ENCODE data around the gene MYADM.
"Not testable (repeated sequence)": the region's sequence is repeated elsewhere in the genome, so short reads cannot be mapped to it uniquely, and the experiment has no call there.

MYADM gene

DNA sequence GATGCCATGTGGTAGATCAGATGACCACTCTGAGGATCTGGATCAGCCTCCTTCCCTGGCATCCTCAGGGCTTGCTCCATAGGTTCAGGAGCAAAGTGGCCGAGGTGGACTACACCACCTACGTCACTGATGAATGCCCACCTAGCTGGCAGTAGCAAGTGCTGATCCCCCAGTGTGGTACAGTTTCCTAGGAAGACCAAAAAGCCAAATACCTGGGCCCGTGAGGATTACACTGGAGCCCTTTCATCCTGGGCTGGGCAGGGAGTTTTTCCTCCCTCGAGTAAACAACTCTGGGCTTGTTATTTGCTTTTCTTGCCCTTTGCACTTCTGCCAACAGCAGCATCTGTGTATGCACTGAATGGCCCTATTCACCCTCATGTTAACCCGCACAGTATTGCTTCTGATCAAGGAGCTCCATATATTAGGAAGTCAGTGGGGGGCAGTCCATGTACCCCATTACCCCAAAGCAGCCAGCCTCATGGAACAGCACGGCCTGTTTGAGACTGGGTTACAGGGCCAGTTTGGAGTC is 3.3 kb upstream of the MYADM start:
- peaks cover 46% of the 10 kb centered on the region for H3K27me3 Mint-ChIP-seq
- H3K4me1 Mint-ChIP-seq = peaks cover 22% of the 10 kb centered on the region
- no peaks in the 10 kb centered on the region for H3K36me3 Mint-ChIP-seq
- no peak for ATAC-seq
- H3K9me3 Mint-ChIP-seq = no peaks in the 10 kb centered on the region
- H3K4me3 Mint-ChIP-seq = no peak overlapping the region
- no peak overlapping the region for H3K27ac Mint-ChIP-seq

DNA sequence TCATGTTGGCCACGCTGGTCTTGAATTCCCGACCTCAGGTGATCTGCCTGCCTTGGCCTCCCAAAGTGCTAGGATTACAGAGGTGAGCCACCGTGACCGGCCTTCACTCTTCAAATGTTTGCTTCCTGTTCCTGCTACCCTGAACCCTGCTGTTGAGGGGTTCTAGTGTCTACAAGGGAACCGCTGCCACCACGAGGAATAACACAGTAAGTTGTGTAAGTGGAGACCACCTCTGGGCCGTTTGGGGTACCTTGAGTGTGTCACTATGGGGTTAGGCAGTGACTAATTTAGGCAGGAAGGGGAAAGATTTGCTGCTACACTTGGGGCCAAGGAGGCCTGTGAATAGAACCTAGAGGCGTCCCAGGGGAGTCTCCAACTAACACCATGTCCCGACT is 2.2 kb upstream of the MYADM start:
- H3K27ac Mint-ChIP-seq = no peak overlapping the region
- peaks cover 25% of the 10 kb centered on the region for H3K4me1 Mint-ChIP-seq
- H3K9me3 Mint-ChIP-seq = no peaks in the 10 kb centered on the region

DNA sequence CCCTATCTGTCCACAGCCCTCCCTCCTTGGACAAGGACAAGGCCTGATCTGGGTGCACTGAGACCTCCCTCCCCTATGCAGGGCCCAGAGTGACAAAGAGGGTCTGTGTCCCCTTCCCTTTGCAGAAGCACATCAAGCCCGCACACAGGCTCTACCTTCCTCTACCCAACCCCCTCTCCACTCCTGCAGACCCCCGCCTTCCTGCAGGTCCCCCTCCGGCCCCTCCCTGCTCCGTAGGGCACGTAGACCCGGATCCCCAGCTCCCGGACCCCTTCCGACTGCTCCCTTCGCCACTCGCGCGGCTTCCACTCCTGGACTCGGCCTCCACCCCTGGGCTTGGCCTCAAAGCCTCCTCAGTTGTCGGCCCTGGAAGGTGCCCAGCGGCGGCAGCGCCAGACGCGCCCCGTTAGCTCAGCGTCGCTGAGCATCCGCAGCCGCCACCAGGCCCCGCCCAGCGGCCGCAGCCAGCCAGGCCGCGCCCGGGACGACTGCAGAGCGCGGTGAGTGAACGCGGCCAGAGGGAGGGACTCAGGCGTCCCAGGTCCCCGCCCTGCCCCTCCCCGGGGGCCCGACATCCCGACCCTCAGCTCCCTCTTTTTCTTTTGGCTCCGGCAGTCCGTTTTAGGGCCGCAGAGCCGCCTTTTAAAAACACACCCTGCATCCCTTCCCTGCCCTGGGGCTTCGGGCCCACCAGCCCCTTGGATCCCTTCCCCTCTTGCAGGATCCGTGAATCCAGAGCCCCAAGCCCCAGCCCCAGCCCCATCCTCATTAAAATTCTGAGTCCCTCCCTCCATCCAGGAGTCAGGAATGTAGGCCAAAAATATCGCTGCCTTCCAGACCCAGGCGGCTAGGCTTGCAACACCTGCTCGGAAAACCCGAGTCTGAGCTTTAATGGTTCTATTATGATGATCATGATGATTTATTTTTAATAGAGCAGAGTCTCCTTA is 1.5 kb upstream of the MYADM start:
- H3K27ac Mint-ChIP-seq = peak overlapping the region; percentile 79
- H3K9me3 Mint-ChIP-seq = no peaks in the 10 kb centered on the region

More for the DNA sequence above, 2.2 kb upstream of the MYADM start:
- Mint-ChIP-seq H3K4me3 (no peak overlapping the region), H3K27me3 (peaks cover 46% of the 10 kb centered on the region), H3K36me3 (no peaks in the 10 kb centered on the region)
- no peak for ATAC-seq

DNA sequence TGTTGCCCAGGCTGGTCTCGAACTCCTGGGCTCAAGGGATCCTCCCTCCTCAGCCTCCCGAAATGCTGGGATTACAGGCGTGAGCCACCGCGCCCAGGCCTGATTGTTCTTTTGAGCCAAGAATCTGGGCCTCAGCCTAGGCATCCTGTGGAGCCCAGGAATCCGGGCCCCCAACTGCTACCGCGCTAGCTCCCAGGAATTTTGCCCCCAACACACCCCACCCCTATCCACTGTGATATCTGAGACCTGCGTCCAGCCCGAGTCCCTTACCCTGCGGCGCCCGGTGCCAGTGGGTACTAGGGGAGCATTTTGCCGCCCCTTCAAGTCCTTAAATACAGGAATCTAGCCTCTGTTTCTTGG is 838 bp upstream of the MYADM start:
- Mint-ChIP-seq H3K27ac (peak overlapping the region; percentile 79), H3K27me3 (peaks cover 46% of the 10 kb centered on the region), H3K9me3 (no peaks in the 10 kb centered on the region), H3K4me3 (no peak overlapping the region), H3K36me3 (peaks cover 5% of the 10 kb centered on the region), H3K4me1 (peaks cover 38% of the 10 kb centered on the region)
- ATAC-seq = no peak

More for the DNA sequence above, 1.5 kb upstream of the MYADM start:
- ATAC-seq = no peak
- H3K36me3 Mint-ChIP-seq = no peaks in the 10 kb centered on the region
- peaks cover 46% of the 10 kb centered on the region for H3K27me3 Mint-ChIP-seq
- H3K4me1 Mint-ChIP-seq = peaks cover 32% of the 10 kb centered on the region
- peak overlapping the region; percentile 70 for H3K4me3 Mint-ChIP-seq

DNA sequence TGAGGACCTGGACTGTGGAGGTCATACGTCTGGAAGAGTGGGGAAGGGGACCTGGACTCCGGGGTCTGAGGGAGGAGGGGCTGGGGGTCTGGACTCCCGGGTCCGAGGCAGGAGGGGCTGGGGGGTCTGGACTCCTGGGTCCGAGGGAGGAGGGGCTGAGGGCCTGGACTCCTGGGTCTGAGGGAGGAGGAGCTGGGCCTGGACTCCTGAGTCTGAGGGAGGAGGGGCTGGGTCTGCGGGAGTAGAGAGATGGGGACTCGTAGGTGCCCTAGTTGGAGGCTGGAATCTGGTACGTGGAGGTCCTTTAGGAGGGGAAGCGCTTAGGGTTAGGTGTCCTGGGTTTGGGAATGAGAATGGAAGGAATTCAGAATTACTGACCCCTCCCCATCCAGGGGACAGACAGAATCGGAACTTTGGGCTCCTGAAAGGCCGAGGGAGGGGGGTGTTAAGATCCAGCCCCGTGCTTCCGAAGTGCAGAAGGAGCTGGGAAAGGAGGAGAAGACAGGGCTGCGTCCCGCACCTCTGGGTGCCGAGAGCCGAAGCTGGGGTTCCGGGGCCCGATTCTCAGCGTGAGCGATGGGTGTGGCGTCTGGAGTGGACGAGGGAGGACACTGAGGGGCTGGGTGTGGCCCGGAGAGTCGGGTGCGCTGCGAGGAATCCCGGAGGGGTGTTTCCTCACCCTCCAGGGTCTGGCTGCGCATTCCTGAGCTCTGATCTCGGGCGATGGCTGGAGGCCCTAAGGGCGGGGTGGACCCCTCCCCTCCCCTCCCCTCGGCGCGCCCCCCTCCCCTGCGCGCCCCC is 608 bp downstream of the MYADM start:
- no peak for ATAC-seq
- peaks cover 38% of the 10 kb centered on the region for H3K4me1 Mint-ChIP-seq
- peak overlapping the region; percentile 85 for H3K4me3 Mint-ChIP-seq
- peaks cover 46% of the 10 kb centered on the region for H3K27me3 Mint-ChIP-seq
- H3K36me3 Mint-ChIP-seq = peaks cover 5% of the 10 kb centered on the region
- no peaks in the 10 kb centered on the region for H3K9me3 Mint-ChIP-seq
- peak overlapping the region; percentile 79 for H3K27ac Mint-ChIP-seq

DNA sequence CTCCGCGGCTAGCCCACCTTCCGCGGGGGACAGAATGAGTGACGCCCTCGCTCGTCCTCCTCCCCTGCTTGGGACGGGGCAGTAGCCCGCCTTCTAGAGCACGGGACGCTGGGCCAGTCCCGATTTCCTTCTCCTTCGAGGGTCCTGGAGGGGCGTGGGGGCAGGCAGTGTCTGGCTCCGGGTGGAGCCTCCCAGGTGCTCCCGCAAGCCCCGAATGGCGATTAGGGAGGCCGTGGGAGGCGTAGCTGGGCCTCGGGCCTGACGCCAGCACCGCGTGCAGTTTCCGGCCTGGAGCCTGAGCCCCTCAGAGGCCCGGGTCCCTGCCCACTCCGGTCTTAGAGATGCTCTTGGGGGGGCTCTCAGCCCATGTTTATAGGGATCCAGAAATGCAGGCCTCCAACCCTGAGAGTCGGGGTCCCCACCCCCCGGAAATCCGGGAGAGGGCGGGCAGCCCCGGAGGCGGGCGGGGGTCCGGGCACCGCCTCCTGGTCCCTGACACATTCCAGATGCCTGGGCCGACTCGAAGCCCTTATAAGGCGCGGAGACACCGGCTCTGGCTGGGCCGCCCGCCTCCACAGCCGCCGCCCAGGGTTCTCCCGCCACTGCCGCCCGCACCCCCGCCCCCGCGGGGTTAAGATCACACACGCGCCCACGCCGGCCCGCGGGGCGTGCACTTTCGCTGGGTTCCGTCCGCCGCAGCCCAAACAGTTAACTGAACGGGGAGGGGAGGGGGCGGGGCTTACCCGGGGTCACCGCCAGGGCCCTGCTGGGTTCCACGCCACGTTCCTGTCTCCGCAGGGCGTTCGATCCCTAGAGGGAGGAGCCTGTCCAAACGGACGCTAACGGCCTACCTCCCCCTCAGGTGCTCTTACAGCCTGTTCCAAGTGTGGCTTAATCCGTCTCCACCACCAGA is 1.5 kb downstream of the MYADM start:
- peaks cover 43% of the 10 kb centered on the region for H3K4me1 Mint-ChIP-seq
- peaks cover 13% of the 10 kb centered on the region for H3K36me3 Mint-ChIP-seq

DNA sequence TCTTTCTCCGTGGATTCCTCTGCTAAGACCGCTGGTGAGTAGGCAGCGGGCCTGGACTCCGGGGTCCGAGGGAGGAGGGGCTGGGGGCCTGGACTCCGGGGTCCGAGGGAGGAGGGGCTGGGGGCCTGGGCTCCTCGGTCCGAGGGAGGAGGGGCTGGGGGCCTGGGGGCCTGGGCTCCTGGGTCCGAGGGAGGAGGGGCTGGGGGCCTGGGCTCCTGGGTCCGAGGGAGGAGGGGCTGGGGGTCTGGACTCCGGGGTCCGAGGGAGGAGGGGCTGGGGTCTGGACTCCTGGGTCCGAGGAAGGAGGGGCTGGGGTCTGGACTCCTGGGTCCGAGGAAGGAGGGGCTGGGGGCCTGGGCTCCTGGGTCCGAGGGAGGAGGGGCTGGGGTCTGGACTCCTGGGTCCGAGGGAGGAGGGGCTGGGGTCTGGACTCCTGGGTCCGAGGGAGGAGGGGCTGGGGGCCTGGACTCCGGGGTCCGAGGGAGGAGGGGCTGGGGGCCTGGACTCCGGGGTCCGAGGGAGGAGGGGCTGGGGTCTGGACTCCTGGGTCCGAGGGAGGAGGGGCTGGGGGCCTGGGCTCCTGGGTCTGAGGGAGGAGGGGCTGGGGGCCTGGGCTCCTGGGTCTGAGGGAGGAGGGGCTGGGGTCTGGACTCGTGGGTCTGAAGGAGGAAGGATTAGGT is 2.3 kb downstream of the MYADM start:
- peaks cover 11% of the 10 kb centered on the region for H3K9me3 Mint-ChIP-seq
- peak overlapping the region; percentile 73 for H3K4me3 Mint-ChIP-seq
- H3K27ac Mint-ChIP-seq = peak overlapping the region; percentile 29
- H3K4me1 Mint-ChIP-seq = peaks cover 50% of the 10 kb centered on the region
- peaks cover 37% of the 10 kb centered on the region for H3K27me3 Mint-ChIP-seq
- not testable (repeated sequence) for ATAC-seq
- H3K36me3 Mint-ChIP-seq = peaks cover 21% of the 10 kb centered on the region

More for the DNA sequence above, 1.5 kb downstream of the MYADM start:
- peak; percentile 44 for ATAC-seq
- Mint-ChIP-seq H3K4me3 (peak overlapping the region; percentile 73), H3K9me3 (peaks cover 6% of the 10 kb centered on the region), H3K27me3 (peaks cover 45% of the 10 kb centered on the region), H3K27ac (peak overlapping the region; percentile 29)

DNA sequence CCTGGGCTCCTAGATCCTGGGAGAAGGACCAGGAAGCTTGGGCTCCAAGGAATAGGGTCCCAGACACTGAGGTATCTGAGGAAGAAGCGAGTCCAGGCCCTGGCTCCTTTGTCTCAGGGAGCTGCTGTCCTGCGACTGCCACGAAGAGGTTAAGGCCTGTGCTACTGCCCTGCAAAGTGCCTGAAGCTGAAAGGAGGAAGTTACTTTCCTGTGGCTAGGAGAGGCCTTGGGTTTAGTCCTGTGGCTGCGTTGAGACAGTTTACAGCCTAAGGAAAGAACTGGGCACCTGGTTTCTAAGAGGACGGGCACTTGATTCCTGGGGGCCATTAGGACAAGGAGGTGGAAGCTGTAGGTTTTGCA is 2.8 kb downstream of the MYADM start:
- peak overlapping the region; percentile 40 for H3K4me3 Mint-ChIP-seq
- ATAC-seq = no peak
- peaks cover 23% of the 10 kb centered on the region for H3K36me3 Mint-ChIP-seq
- H3K27me3 Mint-ChIP-seq = peaks cover 32% of the 10 kb centered on the region
- H3K4me1 Mint-ChIP-seq = peaks cover 50% of the 10 kb centered on the region
- H3K27ac Mint-ChIP-seq = no peak overlapping the region
- peaks cover 11% of the 10 kb centered on the region for H3K9me3 Mint-ChIP-seq

DNA sequence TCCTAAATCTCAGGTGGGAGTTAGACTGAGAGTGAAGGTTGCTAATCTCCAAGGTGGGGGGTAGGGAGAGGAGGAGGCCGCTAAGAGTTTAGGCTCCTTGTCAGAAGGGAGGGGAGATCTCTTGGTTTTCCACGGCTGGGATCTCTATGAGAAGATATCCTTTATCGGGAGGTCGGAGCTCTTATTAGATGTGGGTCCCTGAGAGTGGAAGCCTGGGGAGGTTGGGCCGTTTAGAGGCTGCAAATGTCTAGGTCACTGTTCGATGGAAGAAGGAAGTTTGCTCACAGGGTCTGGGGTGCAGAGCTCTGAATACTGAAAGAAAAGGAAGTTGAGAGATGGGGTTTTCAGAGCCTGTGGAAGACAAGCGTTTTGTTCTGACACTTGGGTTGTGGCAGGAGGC is 3.8 kb downstream of the MYADM start:
- Mint-ChIP-seq H3K4me1 (peaks cover 46% of the 10 kb centered on the region), H3K9me3 (peaks cover 11% of the 10 kb centered on the region), H3K36me3 (peaks cover 23% of the 10 kb centered on the region), H3K27ac (no peak overlapping the region), H3K27me3 (peaks cover 22% of the 10 kb centered on the region), H3K4me3 (no peak overlapping the region)
- no peak for ATAC-seq

DNA sequence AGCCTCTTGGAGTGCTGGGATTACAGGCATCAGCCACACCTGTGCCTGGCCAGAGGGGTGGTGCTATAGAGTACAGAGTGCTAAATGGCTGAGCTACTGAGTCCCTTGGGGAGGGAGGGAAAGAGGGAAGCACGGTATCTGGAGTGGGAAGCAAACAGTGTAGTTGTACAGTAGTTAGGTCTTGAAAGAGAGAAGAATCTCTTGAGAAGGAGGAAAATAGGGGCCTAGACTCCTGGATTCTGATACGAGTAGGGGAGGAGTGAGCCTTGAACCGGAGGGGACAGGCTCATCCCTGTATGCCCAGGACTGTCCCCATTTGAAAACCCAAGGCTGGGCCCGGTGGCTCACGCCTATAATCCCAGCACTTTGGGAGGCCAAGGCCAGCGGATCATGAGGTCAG is 5.1 kb downstream of the MYADM start:
- Mint-ChIP-seq H3K4me3 (no peak overlapping the region), H3K27me3 (peaks cover 17% of the 10 kb centered on the region), H3K4me1 (peaks cover 41% of the 10 kb centered on the region), H3K36me3 (peaks cover 23% of the 10 kb centered on the region), H3K27ac (no peak overlapping the region), H3K9me3 (peaks cover 11% of the 10 kb centered on the region)
- ATAC-seq = no peak

DNA sequence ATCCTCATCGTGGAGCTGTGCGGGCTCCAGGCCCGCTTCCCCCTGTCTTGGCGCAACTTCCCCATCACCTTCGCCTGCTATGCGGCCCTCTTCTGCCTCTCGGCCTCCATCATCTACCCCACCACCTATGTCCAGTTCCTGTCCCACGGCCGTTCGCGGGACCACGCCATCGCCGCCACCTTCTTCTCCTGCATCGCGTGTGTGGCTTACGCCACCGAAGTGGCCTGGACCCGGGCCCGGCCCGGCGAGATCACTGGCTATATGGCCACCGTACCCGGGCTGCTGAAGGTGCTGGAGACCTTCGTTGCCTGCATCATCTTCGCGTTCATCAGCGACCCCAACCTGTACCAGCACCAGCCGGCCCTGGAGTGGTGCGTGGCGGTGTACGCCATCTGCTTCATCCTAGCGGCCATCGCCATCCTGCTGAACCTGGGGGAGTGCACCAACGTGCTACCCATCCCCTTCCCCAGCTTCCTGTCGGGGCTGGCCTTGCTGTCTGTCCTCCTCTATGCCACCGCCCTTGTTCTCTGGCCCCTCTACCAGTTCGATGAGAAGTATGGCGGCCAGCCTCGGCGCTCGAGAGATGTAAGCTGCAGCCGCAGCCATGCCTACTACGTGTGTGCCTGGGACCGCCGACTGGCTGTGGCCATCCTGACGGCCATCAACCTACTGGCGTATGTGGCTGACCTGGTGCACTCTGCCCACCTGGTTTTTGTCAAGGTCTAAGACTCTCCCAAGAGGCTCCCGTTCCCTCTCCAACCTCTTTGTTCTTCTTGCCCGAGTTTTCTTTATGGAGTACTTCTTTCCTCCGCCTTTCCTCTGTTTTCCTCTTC is 6.3 kb downstream of the MYADM start:
- Mint-ChIP-seq H3K4me1 (peaks cover 33% of the 10 kb centered on the region), H3K36me3 (peaks cover 23% of the 10 kb centered on the region), H3K9me3 (peaks cover 11% of the 10 kb centered on the region), H3K27ac (peak overlapping the region; percentile 4), H3K4me3 (no peak overlapping the region), H3K27me3 (peaks cover 8% of the 10 kb centered on the region)
- no peak for ATAC-seq

DNA sequence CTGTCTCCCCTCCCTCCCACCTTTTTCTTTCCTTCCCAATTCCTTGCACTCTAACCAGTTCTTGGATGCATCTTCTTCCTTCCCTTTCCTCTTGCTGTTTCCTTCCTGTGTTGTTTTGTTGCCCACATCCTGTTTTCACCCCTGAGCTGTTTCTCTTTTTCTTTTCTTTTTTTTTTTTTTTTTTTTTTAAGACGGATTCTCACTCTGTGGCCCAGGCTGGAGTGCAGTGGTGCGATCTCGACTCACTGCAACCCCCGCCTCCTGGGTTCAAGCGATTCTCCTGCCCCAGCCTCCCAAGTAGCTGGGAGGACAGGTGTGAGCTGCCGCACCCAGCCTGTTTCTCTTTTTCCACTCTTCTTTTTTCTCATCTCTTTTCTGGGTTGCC is 6.9 kb downstream of the MYADM start:
- no peak for ATAC-seq
- Mint-ChIP-seq H3K27ac (peak overlapping the region; percentile 4), H3K27me3 (peaks cover 8% of the 10 kb centered on the region), H3K36me3 (peaks cover 23% of the 10 kb centered on the region), H3K9me3 (peaks cover 11% of the 10 kb centered on the region), H3K4me1 (peaks cover 33% of the 10 kb centered on the region), H3K4me3 (no peak overlapping the region)

DNA sequence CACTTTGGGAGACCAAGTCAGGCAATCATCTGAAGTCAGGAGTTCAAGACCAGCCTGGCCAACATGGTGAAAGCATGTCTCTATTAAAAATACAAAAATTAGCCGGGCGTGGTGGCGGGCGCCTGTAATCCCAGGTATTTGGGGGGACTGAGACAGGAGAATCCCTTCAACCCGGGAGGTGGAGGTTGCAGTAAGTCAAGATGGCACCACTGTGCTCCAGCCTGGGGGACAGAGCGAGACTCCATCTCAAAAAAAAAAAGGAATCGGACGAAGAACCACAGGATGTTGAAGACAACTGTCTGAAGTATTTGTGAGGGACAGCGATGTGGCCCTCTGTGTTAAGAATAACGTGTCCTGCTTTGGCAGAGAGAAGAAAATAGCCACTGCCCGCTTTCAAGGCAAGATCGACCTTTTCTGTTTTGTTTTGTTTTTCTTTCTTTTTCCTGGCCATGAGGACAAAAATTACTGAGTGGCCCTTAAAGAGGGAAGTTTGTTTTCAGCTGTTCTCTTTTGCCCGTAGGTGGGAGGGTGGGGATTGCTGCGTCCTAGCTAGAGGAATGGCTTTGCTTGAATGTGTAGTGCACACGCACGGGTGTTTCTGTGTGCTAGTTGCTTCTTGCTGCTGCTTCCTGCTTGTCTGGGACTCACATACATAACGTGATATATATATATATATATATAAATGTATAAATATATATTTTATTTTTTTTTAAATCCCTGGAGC is 8.1 kb downstream of the MYADM start:
- ATAC-seq = no peak
- peaks cover 11% of the 10 kb centered on the region for H3K9me3 Mint-ChIP-seq
- no peak overlapping the region for H3K4me3 Mint-ChIP-seq
- peaks cover 23% of the 10 kb centered on the region for H3K36me3 Mint-ChIP-seq
- peaks cover 8% of the 10 kb centered on the region for H3K27me3 Mint-ChIP-seq
- peaks cover 27% of the 10 kb centered on the region for H3K4me1 Mint-ChIP-seq
- H3K27ac Mint-ChIP-seq = no peak overlapping the region
